Measurements from ENCODE around the gene BEND2. TPM values are rescaled to one million over a fixed set of nuclear protein-coding genes. Genes with fewer than 3 reads are reported as not detected.

Gene BEND2
- total RNA-seq, 1 donor from 2014 or later, result not detected

DNA sequence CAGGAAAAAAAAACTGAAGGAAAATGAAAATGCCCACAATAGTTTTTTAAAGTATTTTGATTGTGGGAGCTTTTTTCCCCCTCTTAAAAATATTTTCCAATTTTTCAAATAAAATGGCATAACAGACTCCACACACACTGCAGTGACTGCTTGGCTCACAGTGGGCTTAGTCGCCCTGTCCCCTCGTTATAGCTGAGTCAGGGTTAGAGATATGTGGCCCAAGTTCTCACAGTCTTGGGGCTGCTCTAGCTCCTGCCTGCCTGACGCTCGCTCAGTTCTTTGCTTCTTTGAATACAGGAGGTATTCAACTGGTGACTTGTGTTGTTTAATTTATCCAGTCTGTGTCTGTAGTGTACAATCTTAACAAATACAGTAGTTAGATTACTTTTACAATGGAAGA is 47.7 kb downstream of the BEND2 start:
- no peaks in the 10 kb centered on the region for H3K36me3 Mint-ChIP-seq (ENCODE audit: low read depth, unreplicated experiment)
- no peaks in the 10 kb centered on the region for H3K4me1 Mint-ChIP-seq (ENCODE audit: unreplicated experiment)
- no peaks in the 10 kb centered on the region for H3K9me3 Mint-ChIP-seq (ENCODE audit: unreplicated experiment)
- H3K27ac Mint-ChIP-seq (ENCODE audit: unreplicated experiment), result no peak overlapping the region
- TF ChIP-seq, protein P1, sequence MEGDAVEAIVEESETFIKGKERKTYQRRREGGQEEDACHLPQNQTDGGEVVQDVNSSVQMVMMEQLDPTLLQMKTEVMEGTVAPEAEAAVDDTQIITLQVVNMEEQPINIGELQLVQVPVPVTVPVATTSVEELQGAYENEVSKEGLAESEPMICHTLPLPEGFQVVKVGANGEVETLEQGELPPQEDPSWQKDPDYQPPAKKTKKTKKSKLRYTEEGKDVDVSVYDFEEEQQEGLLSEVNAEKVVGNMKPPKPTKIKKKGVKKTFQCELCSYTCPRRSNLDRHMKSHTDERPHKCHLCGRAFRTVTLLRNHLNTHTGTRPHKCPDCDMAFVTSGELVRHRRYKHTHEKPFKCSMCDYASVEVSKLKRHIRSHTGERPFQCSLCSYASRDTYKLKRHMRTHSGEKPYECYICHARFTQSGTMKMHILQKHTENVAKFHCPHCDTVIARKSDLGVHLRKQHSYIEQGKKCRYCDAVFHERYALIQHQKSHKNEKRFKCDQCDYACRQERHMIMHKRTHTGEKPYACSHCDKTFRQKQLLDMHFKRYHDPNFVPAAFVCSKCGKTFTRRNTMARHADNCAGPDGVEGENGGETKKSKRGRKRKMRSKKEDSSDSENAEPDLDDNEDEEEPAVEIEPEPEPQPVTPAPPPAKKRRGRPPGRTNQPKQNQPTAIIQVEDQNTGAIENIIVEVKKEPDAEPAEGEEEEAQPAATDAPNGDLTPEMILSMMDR (IDR thresholded peaks at IDR 0.05; ENCODE audit: unreplicated experiment), result no peak
- no peak overlapping the region for H3K4me3 Mint-ChIP-seq (ENCODE audit: unreplicated experiment)
- H3K27me3 Mint-ChIP-seq (ENCODE audit: unreplicated experiment), result no peaks in the 10 kb centered on the region
- no peak for DNase-seq (ENCODE audit: low spot score)

DNA sequence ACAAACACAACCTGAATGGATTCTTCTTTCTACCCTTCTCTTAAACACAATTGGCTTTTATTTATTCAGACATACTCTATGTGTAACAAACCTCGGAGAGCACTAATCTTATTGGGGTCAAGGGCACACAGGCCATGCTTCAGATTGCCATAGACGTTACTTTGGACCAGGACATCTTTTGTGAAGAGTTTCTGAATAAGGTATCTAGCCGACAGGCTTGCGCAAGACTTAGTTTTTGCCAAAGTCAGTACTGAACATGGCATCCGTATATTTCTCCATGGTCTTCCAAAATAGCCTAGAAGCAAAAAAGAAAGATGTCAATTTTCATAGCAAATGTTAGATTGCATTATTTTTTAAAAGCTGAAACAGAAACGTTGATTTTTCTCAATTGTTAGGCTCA is 49.8 kb downstream of the BEND2 start:
- Mint-ChIP-seq H3K27me3 (ENCODE audit: unreplicated experiment) (no peaks in the 10 kb centered on the region), H3K4me3 (ENCODE audit: unreplicated experiment) (no peak overlapping the region), H3K36me3 (ENCODE audit: low read depth, unreplicated experiment) (no peaks in the 10 kb centered on the region), H3K27ac (ENCODE audit: unreplicated experiment) (no peak overlapping the region), H3K9me3 (ENCODE audit: unreplicated experiment) (no peaks in the 10 kb centered on the region), H3K4me1 (ENCODE audit: unreplicated experiment) (no peaks in the 10 kb centered on the region)
- no peak for DNase-seq (ENCODE audit: low spot score)
- TF ChIP-seq, protein P1 (IDR thresholded peaks at IDR 0.05; ENCODE audit: unreplicated experiment), result no peak

DNA sequence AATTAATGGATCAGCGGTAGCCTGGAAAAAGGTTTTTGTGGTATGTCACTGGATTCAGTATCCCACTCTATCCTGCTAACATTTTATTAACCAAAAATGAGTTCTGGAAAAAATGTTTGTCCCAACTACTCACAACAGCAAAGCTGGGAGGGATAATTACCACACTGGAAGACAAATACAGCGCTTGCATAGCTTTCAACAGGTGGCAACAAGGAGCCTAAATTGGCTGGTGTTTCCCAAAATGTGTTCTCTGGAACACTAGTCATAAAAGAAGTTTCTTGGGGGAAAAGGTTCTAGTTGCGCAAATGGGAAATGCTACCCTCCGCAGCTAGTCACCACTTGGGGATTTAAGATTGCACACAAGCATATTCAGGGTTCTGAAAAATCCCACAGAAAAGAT is 54.6 kb downstream of the BEND2 start:
- H3K36me3 Mint-ChIP-seq (ENCODE audit: low read depth, unreplicated experiment), result no peaks in the 10 kb centered on the region
- TF ChIP-seq, protein P1 (IDR thresholded peaks at IDR 0.05; ENCODE audit: unreplicated experiment), result no peak
- no peak for DNase-seq (ENCODE audit: low spot score)
- no peak overlapping the region for H3K27ac Mint-ChIP-seq (ENCODE audit: unreplicated experiment)
- H3K4me1 Mint-ChIP-seq (ENCODE audit: unreplicated experiment), result no peaks in the 10 kb centered on the region
- H3K9me3 Mint-ChIP-seq (ENCODE audit: unreplicated experiment), result no peaks in the 10 kb centered on the region
- H3K27me3 Mint-ChIP-seq (ENCODE audit: unreplicated experiment), result no peaks in the 10 kb centered on the region
- no peak overlapping the region for H3K4me3 Mint-ChIP-seq (ENCODE audit: unreplicated experiment)

DNA sequence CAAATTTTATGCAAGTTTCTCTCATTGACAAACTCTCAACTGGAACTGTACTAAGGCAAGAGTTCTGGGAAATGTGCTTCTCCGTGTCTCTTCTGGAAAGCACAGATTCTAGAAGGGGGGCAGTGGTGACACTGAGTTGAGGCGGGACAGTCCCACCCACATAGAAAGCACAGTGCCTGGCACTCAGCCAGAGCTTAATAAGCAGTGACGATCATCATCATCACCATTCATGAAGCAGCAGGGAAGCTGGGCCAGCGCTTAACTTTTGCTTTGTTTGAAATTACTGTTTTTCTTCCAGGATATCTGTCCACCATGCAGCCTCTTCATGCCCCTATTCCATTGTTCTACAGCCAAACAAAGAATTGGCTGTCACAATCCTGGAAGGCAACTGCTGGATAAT is 60.3 kb downstream of the BEND2 start:
- no peaks in the 10 kb centered on the region for H3K4me1 Mint-ChIP-seq (ENCODE audit: unreplicated experiment)
- no peaks in the 10 kb centered on the region for H3K27me3 Mint-ChIP-seq (ENCODE audit: unreplicated experiment)
- DNase-seq (ENCODE audit: low spot score), result no peak
- H3K4me3 Mint-ChIP-seq (ENCODE audit: unreplicated experiment), result no peak overlapping the region
- no peaks in the 10 kb centered on the region for H3K36me3 Mint-ChIP-seq (ENCODE audit: low read depth, unreplicated experiment)
- no peak overlapping the region for H3K27ac Mint-ChIP-seq (ENCODE audit: unreplicated experiment)
- TF ChIP-seq, protein P1 (IDR thresholded peaks at IDR 0.05; ENCODE audit: unreplicated experiment), result no peak
- no peaks in the 10 kb centered on the region for H3K9me3 Mint-ChIP-seq (ENCODE audit: unreplicated experiment)

DNA sequence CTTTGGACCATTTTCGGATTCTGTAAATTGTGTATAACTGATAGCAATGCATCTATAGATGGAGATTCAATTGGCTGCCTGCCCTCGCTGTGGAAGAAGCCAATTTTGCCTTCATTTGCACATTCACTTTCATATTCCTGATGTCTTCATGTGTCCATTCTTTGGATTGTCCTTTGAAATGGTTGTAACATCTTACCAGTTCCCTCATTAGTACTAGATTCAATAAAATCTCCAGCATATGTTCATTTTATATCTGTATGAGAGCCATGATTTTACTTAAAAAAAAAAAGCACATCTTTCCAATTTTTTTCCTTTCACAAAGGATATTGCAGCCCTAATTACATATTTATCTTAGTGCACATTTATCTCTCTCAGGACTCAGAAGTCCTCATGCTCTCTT is 61.7 kb downstream of the BEND2 start:
- H3K27me3 Mint-ChIP-seq (ENCODE audit: unreplicated experiment), result no peaks in the 10 kb centered on the region
- DNase-seq (ENCODE audit: low spot score), result no peak

More for the DNA sequence above, 61.7 kb downstream of the BEND2 start:
- no peak overlapping the region for H3K4me3 Mint-ChIP-seq (ENCODE audit: unreplicated experiment)
- no peaks in the 10 kb centered on the region for H3K4me1 Mint-ChIP-seq (ENCODE audit: unreplicated experiment)
- TF ChIP-seq, protein P1 (IDR thresholded peaks at IDR 0.05; ENCODE audit: unreplicated experiment), result no peak
- H3K36me3 Mint-ChIP-seq (ENCODE audit: low read depth, unreplicated experiment), result no peaks in the 10 kb centered on the region
- no peak overlapping the region for H3K27ac Mint-ChIP-seq (ENCODE audit: unreplicated experiment)
- H3K9me3 Mint-ChIP-seq (ENCODE audit: unreplicated experiment), result no peaks in the 10 kb centered on the region
